ENCODE measurements around the gene HILPDA.
"Not testable (repeated sequence)": the region's sequence is repeated elsewhere in the genome, so short reads cannot be mapped to it uniquely, and the experiment has no call there.

HILPDA gene

DNA sequence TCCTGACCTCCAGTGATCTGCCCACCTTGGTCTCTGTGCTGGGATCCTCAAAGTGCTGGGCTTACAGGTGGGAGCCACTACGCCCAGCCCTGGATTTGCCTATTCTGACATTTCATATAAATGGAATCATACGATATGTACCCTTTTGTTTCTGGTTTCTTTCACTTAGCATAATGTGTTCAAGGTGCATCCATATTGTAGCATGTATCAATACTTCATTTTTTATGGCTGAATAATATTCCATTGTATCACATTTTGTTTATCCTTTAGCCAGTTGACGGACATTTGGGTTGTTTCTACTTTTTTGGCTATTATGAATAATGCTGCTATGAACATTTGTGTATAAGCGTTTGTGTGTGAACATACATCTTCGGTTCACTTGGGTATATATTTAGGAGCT, 4.8 kb upstream of the HILPDA start:
- no peak for DNase-seq (ENCODE audit: low spot score)
- in situ Hi-C loops (cut with MboI; ENCODE audit: low sequenced_read_pairs, unreplicated experiment): no loop called here
- TF ChIP-seq, protein P1, sequence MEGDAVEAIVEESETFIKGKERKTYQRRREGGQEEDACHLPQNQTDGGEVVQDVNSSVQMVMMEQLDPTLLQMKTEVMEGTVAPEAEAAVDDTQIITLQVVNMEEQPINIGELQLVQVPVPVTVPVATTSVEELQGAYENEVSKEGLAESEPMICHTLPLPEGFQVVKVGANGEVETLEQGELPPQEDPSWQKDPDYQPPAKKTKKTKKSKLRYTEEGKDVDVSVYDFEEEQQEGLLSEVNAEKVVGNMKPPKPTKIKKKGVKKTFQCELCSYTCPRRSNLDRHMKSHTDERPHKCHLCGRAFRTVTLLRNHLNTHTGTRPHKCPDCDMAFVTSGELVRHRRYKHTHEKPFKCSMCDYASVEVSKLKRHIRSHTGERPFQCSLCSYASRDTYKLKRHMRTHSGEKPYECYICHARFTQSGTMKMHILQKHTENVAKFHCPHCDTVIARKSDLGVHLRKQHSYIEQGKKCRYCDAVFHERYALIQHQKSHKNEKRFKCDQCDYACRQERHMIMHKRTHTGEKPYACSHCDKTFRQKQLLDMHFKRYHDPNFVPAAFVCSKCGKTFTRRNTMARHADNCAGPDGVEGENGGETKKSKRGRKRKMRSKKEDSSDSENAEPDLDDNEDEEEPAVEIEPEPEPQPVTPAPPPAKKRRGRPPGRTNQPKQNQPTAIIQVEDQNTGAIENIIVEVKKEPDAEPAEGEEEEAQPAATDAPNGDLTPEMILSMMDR (IDR thresholded peaks at IDR 0.05; ENCODE audit: borderline replicate concordance, control extremely low read depth, extremely low read depth, insufficient read depth, missing control alignments): no peak

DNA sequence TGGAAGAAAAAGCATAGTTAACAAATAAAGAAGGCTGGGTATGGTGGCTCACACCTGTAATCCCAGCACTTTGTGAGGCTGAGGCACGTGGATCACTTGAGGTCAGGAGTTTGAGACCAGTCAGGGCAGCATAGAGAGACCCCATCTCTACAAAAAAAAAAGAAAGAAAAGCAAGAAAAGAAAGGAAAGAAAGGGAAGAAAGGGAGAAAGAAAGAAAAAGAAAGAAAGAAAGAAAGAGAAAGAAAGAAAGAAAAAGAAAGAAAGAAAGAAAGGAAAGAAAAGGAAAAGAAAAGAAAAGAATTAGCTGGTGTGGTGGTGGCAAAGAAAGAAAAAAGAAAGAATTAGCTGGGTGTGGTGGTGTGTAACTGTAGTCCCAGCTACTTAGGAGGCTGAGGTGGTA, 3.1 kb upstream of the HILPDA start:
- in situ Hi-C loops (cut with MboI; ENCODE audit: low sequenced_read_pairs, unreplicated experiment): no loop called here
- DNase-seq (ENCODE audit: low spot score): no peak
- TF ChIP-seq, protein P1 (IDR thresholded peaks at IDR 0.05; ENCODE audit: borderline replicate concordance, control extremely low read depth, extremely low read depth, insufficient read depth, missing control alignments): no peak

DNA sequence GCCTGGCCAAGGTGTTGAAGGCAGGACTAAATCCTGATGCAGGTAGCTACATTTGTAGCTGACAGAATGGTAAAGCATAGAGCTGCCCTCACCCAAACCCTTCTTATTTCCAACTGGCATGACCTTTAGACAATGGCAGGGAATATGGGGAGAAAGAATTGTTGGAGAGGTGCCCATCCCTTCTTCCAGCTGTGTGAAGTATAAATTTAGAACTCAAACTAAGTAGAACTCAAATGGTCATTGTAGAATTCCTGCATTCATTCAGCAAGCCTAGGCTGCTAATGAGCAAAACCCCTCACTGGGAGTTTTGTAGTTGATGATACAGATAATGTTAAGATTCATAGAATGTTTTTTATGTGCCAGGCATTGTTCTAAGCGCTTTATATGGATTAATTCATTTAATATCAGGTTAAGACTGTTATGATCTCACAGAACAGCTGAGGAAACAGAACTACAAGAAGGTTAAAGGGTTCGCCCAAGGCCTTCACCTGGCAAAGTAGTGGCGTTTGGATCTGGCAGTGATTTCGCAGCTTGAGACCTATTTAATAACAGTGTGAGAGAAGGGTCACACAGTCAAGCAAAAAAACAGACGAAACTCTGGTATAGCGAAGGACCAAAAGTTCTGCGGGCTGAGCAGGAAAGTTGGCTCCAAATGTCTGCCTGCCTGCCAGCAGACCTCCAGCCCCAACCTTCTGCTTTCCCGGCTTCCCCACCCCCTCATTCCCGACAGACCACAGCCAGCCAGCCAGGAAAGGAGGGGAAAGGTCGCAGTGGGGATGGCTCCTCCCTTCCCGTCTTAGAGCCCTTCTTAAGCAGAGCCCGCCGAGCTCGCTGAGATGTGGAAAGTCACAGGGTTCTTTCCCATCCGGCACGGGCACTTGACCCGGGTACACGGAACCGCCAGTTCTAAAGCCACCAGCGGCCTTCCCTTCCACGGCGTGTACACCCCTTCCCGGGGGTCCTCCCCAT, 1.6 kb upstream of the HILPDA start:
- in situ Hi-C loops (cut with MboI; ENCODE audit: low sequenced_read_pairs, unreplicated experiment): no loop called here
- no peak for DNase-seq (ENCODE audit: low spot score)
- TF ChIP-seq, protein P1 (IDR thresholded peaks at IDR 0.05; ENCODE audit: borderline replicate concordance, control extremely low read depth, extremely low read depth, insufficient read depth, missing control alignments): no peak

DNA sequence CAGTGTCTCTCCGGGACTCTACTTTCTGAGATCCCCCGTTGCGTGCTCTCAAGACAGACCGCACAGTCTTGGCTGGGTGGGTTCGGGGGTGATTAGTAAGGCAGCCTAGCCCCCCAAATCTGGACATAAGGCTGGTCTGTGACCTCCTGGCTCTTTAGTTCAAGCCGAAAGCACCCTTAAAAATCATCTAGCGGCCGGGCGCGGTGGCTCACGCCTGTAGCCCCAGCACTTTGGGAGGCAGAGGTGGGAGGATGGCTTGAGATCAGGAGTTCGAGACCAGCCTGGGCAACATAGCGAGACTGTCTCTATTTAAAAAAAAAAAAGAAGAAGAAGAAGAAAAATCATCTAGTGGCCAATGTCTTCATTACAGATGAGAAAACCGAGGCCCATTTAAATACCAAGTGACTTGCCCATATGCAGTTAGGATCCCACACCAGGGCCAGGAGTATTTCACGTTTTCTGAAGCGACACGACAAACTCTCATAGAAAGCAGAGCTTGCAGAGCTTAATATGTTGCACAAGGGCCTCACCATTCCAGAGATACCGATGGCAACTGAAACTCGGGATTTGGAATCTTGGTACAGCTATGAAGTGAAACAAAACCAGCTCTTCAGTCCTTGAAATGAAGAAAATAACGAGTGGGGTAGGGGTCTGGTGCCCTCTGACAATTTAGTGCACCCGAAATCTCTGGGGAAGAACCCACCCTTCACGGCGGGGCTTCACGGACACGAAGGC, 703 bp upstream of the HILPDA start:
- no peak for DNase-seq (ENCODE audit: low spot score)
- in situ Hi-C loops (cut with MboI; ENCODE audit: low sequenced_read_pairs, unreplicated experiment): no loop called here
- TF ChIP-seq, protein P1 (IDR thresholded peaks at IDR 0.05; ENCODE audit: borderline replicate concordance, control extremely low read depth, extremely low read depth, insufficient read depth, missing control alignments): no peak

DNA sequence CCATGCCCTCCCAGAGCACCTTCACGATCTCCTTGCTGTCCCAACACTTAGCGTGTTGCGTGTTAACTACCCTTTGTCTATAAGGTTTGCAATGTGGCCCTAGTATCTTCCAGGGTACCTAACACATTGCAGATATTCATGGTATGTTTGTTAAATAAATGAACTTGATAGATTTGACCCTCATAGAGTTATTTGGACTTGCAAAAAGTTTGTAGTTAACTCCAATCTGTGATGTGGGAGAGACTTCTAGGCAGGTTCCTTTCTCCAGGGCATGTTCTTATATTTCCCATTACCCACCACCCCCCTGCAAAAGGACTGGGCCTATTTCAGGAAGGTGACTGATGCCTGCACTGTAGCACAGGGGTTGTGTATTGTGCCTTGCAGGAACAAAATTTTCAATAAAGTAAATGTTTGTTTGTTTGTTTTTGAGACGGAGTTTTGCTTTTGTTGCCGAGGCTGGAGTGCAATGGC, 612 bp downstream of the HILPDA start:
- DNase-seq (ENCODE audit: low spot score): no peak
- TF ChIP-seq, protein P1 (IDR thresholded peaks at IDR 0.05; ENCODE audit: borderline replicate concordance, control extremely low read depth, extremely low read depth, insufficient read depth, missing control alignments): no peak
- in situ Hi-C loops (cut with MboI; ENCODE audit: low sequenced_read_pairs, unreplicated experiment): no loop called here

DNA sequence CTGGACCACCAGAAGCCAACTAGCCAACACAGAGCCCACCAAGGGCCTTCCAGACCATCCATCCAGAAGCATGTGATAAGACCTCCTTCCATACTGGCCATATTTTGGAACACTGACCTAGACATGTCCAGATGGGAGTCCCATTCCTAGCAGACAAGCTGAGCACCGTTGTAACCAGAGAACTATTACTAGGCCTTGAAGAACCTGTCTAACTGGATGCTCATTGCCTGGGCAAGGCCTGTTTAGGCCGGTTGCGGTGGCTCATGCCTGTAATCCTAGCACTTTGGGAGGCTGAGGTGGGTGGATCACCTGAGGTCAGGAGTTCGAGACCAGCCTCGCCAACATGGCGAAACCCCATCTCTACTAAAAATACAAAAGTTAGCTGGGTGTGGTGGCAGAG, 1.7 kb downstream of the HILPDA start:
- DNase-seq (ENCODE audit: low spot score); in situ Hi-C loops (cut with MboI; ENCODE audit: low sequenced_read_pairs, unreplicated experiment): not testable (repeated sequence)

DNA sequence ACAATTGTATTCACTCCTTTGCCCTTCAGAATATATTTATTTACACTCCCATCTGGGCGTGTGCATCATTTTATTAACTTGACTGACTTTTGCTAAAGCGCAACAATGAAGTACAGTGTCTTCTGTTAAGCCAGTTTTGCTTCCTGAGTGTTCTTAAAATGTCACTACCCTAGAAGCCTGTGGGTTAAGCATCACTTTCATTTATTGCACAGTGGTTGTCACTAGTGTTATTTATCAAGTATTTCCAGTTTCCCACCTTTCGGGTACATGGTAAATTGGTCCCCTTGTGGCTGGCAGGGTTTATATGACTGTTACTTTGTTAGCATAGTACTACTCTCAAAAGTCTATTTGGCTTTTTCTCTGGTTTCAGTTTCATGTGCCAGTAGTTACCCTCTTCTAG, 3.3 kb downstream of the HILPDA start:
- no peak for DNase-seq (ENCODE audit: low spot score)
- TF ChIP-seq, protein P1 (IDR thresholded peaks at IDR 0.05; ENCODE audit: borderline replicate concordance, control extremely low read depth, extremely low read depth, insufficient read depth, missing control alignments): no peak
- in situ Hi-C loops (cut with MboI; ENCODE audit: low sequenced_read_pairs, unreplicated experiment): no loop called here
